CD4-positive, alpha-beta T cell treated with Interleukin-15 for 1 hour (primary cell): ENCODE data around the gene PRKCZ.

Source experiments
- DNase-seq: peaks from one replicate; pipeline ENCODE4 v3.0.0-alpha.2; 2020

The PRKCZ gene

DNA sequence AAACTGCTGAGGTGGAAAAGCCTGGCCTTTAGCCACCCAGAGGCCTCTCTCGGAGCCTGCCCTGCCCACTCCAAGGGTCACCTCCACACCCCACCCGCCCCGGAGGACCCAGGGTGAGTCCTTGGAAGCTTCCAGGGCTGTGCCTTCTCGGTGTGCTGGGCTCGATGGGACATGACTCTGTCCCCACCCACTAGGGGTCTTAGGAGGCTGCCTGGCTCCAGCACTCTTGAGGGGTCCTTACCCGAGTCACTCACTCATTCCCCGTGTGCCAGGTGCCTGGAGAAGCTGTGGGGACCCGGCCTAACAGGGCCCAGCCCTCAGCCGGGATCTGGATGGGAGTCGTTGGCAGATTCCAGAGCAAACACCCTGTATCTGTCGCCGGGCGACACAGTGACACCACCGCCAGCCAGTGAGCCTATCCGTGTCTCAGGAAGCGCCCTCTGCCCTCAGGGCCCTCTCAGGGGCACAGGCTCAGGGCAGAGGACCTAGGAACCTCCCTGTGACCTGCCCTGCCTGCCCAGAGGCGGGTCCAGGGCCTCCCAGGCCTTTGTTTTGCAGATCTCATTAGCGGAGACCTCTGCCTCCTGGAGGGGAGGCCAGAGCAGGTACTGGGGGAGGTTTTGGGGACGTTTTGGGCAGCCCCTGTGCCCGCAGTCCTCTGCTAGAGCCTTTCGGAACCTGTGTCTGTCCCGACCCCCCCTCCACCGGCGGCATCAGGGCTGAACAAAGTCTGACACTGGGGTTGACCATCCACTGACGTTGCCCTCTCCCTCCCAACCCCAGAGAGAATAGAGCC lies 3.1 kb upstream of the PRKCZ start:
- no peak for DNase-seq

DNA sequence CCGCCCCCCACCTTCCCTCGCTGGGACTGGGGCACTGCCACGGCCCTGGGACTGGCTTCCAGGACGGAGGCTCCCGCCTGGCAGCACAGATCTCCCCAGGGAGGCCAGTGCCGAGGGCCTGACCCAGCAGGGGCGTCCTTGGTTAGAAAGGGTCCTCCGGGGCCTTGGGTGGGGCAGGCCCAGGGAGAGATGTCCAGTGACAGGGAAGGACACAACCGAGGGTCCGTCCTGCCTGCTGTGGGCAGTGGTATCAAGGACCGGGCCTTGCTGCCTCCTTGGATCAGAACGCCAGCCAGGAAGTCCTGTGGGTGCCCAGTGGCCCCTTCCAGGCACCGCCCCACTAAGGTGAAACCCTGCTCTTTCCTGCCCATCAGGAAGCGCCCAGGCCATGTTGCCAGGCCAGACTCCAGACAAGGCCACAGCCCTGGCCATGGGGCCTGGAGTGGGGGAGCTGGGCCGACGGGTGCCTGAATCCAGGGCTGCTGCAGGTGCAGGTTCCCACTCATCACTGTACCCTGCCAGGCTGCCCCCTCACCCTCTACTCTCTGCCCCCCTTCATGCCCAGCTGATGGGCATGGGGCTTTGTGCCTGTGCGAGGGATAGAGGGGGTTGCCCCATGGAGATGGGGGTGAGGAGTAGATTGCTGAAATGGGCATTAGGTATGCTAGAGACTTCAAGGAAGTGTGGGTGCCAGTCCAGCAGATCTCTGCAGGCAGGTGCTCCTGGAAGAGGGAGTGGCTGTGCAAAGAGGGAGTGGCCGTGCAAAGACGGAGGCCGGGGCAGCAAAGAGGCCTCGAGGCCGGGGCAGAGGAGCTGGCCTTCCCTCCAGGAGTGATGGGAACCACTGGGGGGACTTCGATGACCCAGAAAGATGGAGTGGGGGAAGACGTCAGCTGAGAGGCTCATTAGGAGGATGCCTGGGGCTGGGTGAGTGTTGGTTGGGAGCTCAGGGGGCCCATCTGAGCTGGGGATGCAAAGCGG lies 2.2 kb upstream of the PRKCZ start:
- no peak for DNase-seq

DNA sequence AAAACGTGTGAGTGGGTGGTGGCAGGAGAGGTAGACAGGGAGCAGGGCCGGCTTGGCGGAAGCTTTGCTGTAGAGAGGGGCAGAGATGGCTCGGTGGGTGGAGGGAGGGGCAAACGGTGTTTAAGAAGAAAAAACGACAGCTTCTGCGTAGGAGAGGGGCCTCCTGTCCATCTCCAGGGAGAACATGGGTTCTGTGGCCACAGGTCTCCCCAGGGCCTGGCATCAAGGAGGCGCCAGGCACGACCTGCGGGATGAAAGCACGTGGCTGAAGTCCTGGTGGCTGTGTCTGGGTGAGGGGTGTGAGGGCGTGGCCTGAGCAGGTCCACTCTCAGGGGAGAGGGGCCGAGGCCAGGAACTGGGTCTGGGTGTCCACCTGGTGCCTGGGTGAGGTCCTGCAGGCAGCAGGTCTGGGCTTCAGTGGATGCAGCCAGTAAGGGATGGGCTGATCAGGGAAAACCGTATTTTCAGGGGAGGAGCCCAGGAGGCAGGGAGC lies 940 bp upstream of the PRKCZ start:
- DNase-seq = no peak

- no peak for DNase-seq
Observed at GRCh38 chr1:2050461-2050792, 216 bp downstream of the PRKCZ start.

GRCh38 chr1:2050793-2051682 lies 827 bp downstream of the PRKCZ start:
- DNase-seq = no peak

DNA sequence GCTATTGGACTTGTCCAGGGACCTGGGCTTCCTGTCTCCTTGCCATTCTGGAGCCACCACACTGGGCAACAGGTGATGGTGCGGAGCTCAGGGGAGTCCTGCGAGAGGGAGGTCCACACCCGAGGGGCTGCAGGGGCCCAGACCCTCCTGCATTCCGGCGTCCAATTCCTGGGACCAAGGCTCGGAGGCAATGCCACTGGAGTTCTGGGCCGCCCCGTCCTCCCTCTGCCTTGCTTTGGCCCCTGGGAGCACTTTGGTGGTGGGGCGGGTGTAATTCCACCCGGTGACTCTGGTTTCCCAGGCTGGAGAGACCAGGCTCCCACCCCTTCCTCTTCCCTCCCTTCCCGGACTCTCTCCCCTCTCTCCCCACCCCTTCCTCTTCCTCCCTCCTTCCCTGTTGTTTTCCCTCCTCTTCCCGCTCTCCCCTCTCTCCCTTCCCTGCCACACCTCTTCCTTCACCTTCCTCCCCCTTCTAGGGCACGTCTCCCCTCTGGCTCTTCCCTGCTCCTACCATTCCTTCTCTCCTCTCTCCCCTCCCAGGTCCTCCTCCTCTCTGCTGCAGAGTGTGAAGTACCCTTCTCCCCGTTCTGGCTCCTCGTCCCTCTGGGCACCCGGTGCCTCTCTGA lies 2.0 kb downstream of the PRKCZ start:
- DNase-seq = no peak

GRCh38 chr1:2052756-2053155 lies 2.5 kb downstream of the PRKCZ start:
- DNase-seq = no peak

DNA sequence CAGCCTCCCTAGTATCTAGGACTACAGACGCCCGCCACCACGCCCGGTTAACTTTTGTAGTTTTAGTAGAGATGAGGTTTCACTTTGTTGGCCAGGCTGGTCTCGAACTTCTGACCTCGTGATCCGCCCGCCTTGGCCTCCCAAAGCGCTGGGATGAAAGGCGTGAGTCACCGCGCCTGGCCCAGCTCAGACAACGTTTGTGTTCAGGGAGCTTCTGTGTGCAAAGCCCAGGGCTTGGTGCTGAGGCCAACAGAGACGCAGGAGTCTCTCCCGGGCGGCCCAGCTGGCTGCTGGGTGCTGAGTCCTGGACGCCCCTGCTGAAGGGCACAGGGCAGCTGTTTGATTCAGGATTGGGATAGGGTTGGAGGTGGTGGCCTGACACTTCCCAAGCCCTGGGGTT lies 3.0 kb downstream of the PRKCZ start:
- no peak for DNase-seq

- no peak for DNase-seq
Observed at GRCh38 chr1:2053784-2054376, 3.7 kb downstream of the PRKCZ start.

DNA sequence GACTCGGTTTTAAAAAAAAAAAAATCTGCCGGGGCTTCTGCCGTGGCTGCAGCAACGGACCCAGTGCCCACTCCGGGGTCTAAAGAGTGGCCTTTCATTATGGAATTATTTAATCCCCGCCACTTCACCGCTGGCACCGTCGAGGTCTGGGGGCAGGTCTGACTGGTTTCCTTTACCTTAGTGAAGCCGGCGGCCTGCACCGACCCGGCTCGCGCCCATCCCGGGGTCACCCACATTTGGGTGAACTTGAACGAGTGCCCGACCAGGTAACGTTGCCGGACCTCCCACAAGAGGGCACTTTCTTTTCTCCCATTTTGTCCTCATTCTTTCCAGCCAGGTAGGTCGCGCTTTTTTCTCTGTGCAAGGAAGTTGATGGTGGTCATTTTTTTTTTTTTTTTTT lies 4.3 kb downstream of the PRKCZ start:
- DNase-seq = no peak

GRCh38 chr1:2055911-2056575 lies 5.8 kb downstream of the PRKCZ start:
- no peak for DNase-seq

GRCh38 chr1:2056955-2057590 lies 6.9 kb downstream of the PRKCZ start:
- no peak for DNase-seq

- no peak for DNase-seq
Observed at GRCh38 chr1:2059290-2059953, 9.2 kb downstream of the PRKCZ start.

DNA sequence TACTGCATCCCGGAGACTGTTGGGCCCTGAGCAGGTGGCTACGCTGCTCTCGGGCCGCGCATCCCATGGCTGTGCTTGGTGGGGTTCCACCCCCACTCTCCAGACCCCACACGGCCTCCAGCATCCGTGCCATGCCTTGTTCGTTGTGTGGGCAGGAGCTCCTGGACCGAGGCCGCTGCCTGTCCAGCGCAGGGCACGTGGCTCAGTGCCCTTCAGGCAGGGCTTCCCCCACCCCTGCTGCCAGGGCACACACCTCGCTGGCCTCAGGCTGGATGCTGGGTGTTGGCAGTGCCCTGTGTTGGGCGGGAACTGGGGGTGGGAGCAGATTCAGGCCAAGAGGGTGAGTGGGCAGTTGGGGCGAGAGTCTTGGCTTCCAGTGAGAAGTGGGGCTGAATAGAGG lies 9.9 kb downstream of the PRKCZ start:
- DNase-seq = no peak

GRCh38 chr1:2060535-2060934 lies 10.3 kb downstream of the PRKCZ start:
- no peak for DNase-seq

GRCh38 chr1:2061065-2061778 lies 11.0 kb downstream of the PRKCZ start:
- no peak for DNase-seq

GRCh38 chr1:2065699-2066098 lies 15.5 kb downstream of the PRKCZ start:
- DNase-seq = no peak

- no peak for DNase-seq
Observed at GRCh38 chr1:2067393-2067792, 17.2 kb downstream of the PRKCZ start.

DNA sequence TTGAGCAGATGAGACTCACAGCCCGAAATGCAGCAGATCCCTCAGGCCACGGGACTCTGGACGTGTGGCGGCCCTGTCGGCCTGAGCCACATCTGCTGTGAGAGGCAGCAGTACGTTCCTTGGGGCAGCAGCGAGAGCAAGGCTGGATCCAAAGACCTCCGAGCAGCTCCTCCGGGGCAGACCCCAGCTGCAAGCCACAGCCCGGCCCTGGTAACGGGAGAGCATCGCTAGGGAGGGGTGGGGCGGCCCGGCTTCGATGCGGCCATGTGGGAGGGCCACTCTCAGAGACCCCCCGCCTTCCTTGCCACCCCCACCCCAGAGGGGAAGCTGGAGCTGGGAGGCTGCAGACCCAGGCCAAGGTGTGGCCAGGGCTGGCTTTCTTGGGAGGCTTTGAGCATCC lies 17.8 kb downstream of the PRKCZ start:
- DNase-seq = no peak

- no peak for DNase-seq
Observed at GRCh38 chr1:2068951-2069350, 18.7 kb downstream of the PRKCZ start.
